Measurements from ENCODE around the gene HECTD3.
"Not testable (repeated sequence)": the region's sequence is repeated elsewhere in the genome, so short reads cannot be mapped to it uniquely, and the experiment has no call there.

HECTD3 gene

DNA sequence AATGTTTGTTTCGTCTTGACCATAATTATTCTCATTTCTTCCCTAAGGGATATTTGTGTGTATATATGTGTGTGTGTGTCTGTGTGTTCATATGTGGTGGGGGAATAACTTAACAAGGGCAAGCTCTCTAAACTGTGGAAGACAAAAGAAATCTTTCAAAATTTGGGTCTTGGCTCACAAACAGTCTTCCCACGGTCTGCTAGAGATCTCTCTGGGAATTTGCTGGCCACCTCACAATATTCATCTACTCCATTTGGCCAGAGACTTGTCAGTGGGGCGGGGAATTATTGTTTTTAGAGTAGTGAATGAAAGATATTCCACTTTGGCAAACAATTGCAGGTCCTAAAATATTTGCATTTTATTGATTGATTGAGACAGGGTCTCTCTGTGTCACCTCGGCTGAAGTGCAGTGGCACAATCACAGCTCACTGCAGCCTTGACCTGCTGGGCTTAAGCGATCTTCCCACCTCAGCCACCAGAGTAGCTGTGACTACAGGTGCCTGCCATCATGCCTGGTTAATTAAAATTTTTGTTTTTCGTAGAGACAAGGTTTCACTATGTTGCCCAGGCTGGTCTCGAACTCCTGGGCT is 16.7 kb downstream of the HECTD3 start:
- in situ Hi-C loops (cut with HindIII; ENCODE audit: low sequenced_read_pairs), result no loop called here

DNA sequence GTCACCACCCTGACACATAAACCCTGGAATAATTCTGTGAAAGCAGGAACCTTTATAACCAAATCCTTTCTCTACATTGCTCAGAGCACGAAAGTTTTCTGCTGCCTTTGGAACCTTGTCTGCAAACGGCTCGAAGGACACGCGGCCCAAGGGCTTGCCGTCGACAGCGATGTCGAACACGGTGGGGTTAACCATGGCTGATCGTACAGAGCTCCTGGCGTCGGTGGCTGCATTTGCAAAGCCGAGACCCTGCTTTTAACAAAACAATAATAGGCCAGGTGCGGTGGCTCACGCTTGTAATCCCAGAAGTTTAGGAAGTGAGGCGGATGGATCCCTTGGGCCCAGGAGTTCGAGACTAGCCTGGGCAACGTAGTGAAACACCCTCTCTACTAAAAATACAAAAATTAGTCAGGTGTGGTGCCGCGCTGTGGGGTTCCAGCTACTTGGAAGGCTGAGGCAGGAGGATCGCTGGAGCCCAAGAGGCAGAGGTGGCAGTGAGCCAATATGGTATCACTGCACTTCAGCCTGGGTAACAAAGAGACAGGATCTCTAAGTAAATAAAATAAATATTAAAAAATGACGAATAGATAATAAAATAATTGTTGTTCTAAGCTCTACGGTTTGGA is 22.5 kb downstream of the HECTD3 start:
- in situ Hi-C loops (cut with HindIII; ENCODE audit: low sequenced_read_pairs), result no loop called here

GRCh38 chr1:44985747-44986359 is 25.3 kb downstream of the HECTD3 start:
- in situ Hi-C loops (cut with HindIII; ENCODE audit: low sequenced_read_pairs), result no loop called here

GRCh38 chr1:44977372-44977771 is 33.8 kb downstream of the HECTD3 start:
- in situ Hi-C loops (cut with HindIII; ENCODE audit: low sequenced_read_pairs), result not testable (repeated sequence)

- in situ Hi-C loops (cut with HindIII; ENCODE audit: low sequenced_read_pairs), result no loop called here
Measured at GRCh38 chr1:44976252-44976651, 34.9 kb downstream of the HECTD3 start.

DNA sequence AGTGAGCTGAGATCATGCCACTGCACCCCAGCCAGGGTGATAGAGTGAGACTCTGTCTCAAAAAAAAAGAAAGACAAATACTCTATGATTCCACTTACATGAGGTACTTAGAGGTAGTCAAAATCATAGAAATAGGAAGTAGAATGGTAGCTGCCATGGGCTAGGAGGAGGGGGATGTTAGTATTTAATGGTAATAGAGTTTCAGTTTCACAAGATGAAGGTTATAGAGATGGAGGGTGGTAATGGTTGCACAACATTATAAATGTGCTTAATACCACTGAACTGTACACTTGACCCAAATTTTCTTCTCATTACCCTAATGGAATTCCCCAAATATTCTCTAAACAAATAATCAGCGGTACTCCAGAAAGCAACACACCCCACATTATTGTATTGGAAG is 37.5 kb downstream of the HECTD3 start:
- in situ Hi-C loops (cut with HindIII; ENCODE audit: low sequenced_read_pairs), result no loop called here

GRCh38 chr1:44970317-44970716 is 40.8 kb downstream of the HECTD3 start:
- in situ Hi-C loops (cut with HindIII; ENCODE audit: low sequenced_read_pairs), result no loop called here

GRCh38 chr1:44964396-44964795 is 46.7 kb downstream of the HECTD3 start:
- in situ Hi-C loops (cut with HindIII; ENCODE audit: low sequenced_read_pairs), result no loop called here

- in situ Hi-C loops (cut with HindIII; ENCODE audit: low sequenced_read_pairs), result no loop called here
Measured at GRCh38 chr1:44962729-44963128, 48.4 kb downstream of the HECTD3 start.

GRCh38 chr1:44962022-44962421 is 49.1 kb downstream of the HECTD3 start:
- in situ Hi-C loops (cut with HindIII; ENCODE audit: low sequenced_read_pairs), result not testable (repeated sequence)

DNA sequence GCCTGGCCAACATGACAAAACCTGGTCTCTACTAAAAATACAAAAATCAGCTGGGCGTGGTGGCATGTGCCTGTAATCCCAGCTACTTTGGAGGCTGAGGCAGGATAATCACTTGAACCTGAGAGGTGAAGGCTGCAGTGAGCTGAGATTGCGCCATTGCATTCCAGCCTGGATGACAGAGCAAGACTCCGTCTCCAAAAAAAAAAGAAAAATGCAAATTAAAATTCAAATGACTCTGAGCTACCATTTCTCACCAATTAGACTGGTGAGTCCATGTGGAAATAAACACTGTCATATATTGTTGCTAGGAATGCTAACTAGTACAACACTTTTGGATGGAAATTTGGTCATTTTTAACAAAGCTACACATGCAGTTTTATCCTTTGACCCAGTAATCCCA is 53.6 kb downstream of the HECTD3 start:
- in situ Hi-C loops (cut with HindIII; ENCODE audit: low sequenced_read_pairs), result not testable (repeated sequence)

DNA sequence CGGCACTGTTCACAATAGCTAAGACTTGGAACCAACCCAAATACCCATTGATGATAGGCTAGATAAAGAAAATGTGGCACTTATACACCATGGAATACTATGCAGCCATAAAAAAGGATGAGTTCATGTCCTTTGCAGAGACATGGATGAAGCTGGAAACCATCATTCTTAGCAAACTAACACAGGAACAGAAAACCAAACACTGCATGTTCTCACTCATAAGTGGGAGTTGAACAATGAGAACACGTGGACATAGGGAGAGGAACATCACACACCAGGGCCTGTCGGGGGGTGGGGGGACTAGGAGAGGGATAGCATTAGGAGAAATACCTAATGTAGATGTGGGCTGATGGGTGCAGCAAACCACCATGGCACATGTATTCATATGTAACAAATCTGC is 55.0 kb downstream of the HECTD3 start:
- in situ Hi-C loops (cut with HindIII; ENCODE audit: low sequenced_read_pairs), result not testable (repeated sequence)

All from DLD1 (cell line).